Loucy (cell line): ENCODE data around the gene C1QTNF4.

Experiments used
- EZH2phosphoT487 ChIP-seq: fragments of 200-600 bp; IDR thresholded peaks from 2 replicates; pipeline ENCODE4 v1.6.1; 2018; ENCODE audit warnings: antibody characterized with exemption, mild to moderate bottlenecking, moderate library complexity, borderline replicate concordance
- TF ChIP-seq, protein P1 (sequence below): fragments of 200-600 bp; sonication (generic); conservative IDR thresholded peaks from 2 replicates; pipeline ENCODE4 v1.5.1; 2014; ENCODE audit warnings: mild to moderate bottlenecking, antibody characterized with exemption, low read length

DNA sequence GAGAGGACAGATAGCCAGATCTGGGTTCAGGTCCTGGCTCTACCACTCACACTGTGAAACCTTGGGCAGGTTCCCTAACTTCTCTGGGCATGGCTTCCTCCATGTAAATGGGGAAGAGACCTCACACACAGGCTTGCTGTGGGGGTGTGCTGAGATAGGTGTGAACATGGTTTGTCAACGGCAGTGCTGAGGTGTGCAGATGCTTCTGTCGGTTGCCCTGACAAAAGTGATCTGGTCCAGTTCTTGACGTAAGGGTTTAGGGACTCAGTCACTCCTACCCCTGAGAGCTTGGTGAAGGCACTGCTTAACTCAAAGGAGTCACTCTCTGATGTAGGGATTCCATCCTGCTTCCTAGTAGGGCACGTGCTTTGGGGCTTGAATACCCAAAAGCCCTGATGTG lies 2.0 kb downstream of the C1QTNF4 start:
- TF ChIP-seq, protein P1, sequence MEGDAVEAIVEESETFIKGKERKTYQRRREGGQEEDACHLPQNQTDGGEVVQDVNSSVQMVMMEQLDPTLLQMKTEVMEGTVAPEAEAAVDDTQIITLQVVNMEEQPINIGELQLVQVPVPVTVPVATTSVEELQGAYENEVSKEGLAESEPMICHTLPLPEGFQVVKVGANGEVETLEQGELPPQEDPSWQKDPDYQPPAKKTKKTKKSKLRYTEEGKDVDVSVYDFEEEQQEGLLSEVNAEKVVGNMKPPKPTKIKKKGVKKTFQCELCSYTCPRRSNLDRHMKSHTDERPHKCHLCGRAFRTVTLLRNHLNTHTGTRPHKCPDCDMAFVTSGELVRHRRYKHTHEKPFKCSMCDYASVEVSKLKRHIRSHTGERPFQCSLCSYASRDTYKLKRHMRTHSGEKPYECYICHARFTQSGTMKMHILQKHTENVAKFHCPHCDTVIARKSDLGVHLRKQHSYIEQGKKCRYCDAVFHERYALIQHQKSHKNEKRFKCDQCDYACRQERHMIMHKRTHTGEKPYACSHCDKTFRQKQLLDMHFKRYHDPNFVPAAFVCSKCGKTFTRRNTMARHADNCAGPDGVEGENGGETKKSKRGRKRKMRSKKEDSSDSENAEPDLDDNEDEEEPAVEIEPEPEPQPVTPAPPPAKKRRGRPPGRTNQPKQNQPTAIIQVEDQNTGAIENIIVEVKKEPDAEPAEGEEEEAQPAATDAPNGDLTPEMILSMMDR: no peak
- no peak for TF ChIP-seq EZH2phosphoT487
